SU-DHL-6 (cell line): Measurements from ENCODE around the gene MAP2K6.

Source experiments
- CTCF ChIP-seq: fragments of 200-600 bp; sonication (generic); IDR thresholded peaks from one replicate; pipeline ENCODE4 v1.5.1; 2017; ENCODE audit warnings: antibody characterized with exemption, mild to moderate bottlenecking, low read length, moderate library complexity; ENCODE audit not compliant: insufficient read depth, poor library complexity, severe bottlenecking
- EZH2phosphoT487 ChIP-seq: fragments of 200-600 bp; sonication (generic), shearing (Covaris generic); conservative IDR thresholded peaks from 2 replicates; pipeline ENCODE4 v1.6.1; 2018; ENCODE audit warnings: mild to moderate bottlenecking, antibody characterized with exemption, low read length, moderate library complexity, mixed read lengths

- TF ChIP-seq CTCF (no peak), EZH2phosphoT487 (no peak)
These were observed 47.5 kb downstream of the MAP2K6 start for GRCh38 chr17:69461951-69462369.
